Activated CD4-positive, alpha-beta memory T cell treated with anti-CD3 and anti-CD28 coated beads for 36 hours (primary cell): Measurements from ENCODE around the gene KCND2. TPM values are rescaled to one million over a fixed set of nuclear protein-coding genes. Genes with fewer than 3 reads are reported as not detected.

Experiments
- CTCF ChIA-PET: fragments of 350-600 bp; sonication (Branson Sonifier 250); formaldehyde crosslinking; loops from one replicate; lab custom pipeline; 2021; ENCODE audit warnings: antibody characterized with exemption, inconsistent platforms; lab: Charles Lee
- POLR2A ChIA-PET: fragments of 350-600 bp; sonication (Branson Sonifier 250); formaldehyde crosslinking; loops from one replicate; lab custom pipeline; 2021; ENCODE audit warnings: antibody characterized with exemption; lab: Charles Lee
- DNase-seq: peaks from one replicate; pipeline ENCODE4 v3.0.0-alpha.2; 2020
- H3K27ac Mint-ChIP-seq: one replicate; pipeline ENCODE4 v1.8.0; 2021; ENCODE audit warnings: mixed read lengths
- H3K27me3 Mint-ChIP-seq: one replicate; pipeline ENCODE4 v1.8.0; 2021; ENCODE audit warnings: mixed read lengths
- H3K36me3 Mint-ChIP-seq: one replicate; pipeline ENCODE4 v1.8.0; 2021; ENCODE audit warnings: mixed read lengths
- H3K4me1 Mint-ChIP-seq: one replicate; pipeline ENCODE4 v1.8.0; 2021; ENCODE audit warnings: low read depth, mixed read lengths
- H3K4me3 Mint-ChIP-seq: one replicate; pipeline ENCODE4 v1.8.0; 2021; ENCODE audit warnings: mild to moderate bottlenecking, mixed read lengths
- H3K9me3 Mint-ChIP-seq: one replicate; pipeline ENCODE4 v1.8.0; 2021; ENCODE audit warnings: mixed read lengths
- intact Hi-C: fragments of 100-400 bp; cut with micrococcal nuclease; formaldehyde crosslinking; loops from one replicate; pipeline ENCODE4 v1.15.1; 2023
- total RNA-seq, 2 experiments: library from RNA; stranded (reverse); gene quantifications; one replicate each; pipeline ENCODE4 v1.2.3, GENCODE V29; 2021

The KCND2 gene
- total RNA-seq, 2 experiments from 2014 or later = not detected

- Mint-ChIP-seq H3K27me3 (no peaks in the 10 kb centered on the region), H3K4me3 (no peak overlapping the region), H3K4me1 (no peaks in the 10 kb centered on the region), H3K9me3 (peaks cover 7% of the 10 kb centered on the region), H3K27ac (no peak overlapping the region), H3K36me3 (no peaks in the 10 kb centered on the region)
- intact Hi-C loops = no loop called here
- DNase-seq = no peak
- ChIA-PET CTCF (no interaction called here), POLR2A (no interaction called here)
Observed at GRCh38 chr7:120472892-120473291, 199.9 kb downstream of the KCND2 start.

DNA sequence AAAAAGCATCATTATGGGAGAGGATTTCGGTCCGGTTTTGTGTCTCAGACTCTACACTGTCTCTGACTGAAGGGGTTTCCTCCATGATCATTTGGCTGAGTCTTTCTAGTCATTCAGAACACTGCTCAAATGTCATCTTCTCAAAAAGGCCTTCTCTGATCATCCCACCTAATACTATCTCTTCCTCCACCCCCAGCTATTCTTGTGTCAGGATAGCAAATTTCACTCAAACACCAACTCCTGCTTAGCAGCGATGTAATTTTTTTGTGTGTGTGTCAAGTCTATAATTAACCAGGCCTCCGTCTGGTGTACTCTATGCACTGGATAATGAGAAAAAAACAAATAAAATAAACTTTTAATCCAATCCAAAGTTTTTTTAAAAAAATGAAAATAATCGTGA, 200.4 kb downstream of the KCND2 start:
- POLR2A ChIA-PET = no interaction called here
- Mint-ChIP-seq H3K9me3 (peaks cover 7% of the 10 kb centered on the region), H3K27ac (no peak overlapping the region), H3K27me3 (no peaks in the 10 kb centered on the region), H3K4me1 (no peaks in the 10 kb centered on the region), H3K36me3 (no peaks in the 10 kb centered on the region), H3K4me3 (no peak overlapping the region)
- intact Hi-C loops = no loop called here
- no peak for DNase-seq
- CTCF ChIA-PET = no interaction called here

GRCh38 chr7:120475994-120476393, 203.0 kb downstream of the KCND2 start:
- Mint-ChIP-seq H3K36me3 (no peaks in the 10 kb centered on the region), H3K27ac (no peak overlapping the region), H3K4me1 (no peaks in the 10 kb centered on the region), H3K27me3 (no peaks in the 10 kb centered on the region), H3K9me3 (peaks cover 12% of the 10 kb centered on the region), H3K4me3 (no peak overlapping the region)
- intact Hi-C loops = no loop called here
- POLR2A ChIA-PET = no interaction called here
- no peak for DNase-seq
- CTCF ChIA-PET = no interaction called here

GRCh38 chr7:120480472-120480871, 207.5 kb downstream of the KCND2 start:
- Mint-ChIP-seq H3K4me1 (no peaks in the 10 kb centered on the region), H3K27ac (no peak overlapping the region), H3K27me3 (no peaks in the 10 kb centered on the region), H3K4me3 (no peak overlapping the region), H3K36me3 (no peaks in the 10 kb centered on the region), H3K9me3 (peaks cover 9% of the 10 kb centered on the region)
- no peak for DNase-seq
- intact Hi-C loops = no loop called here
- CTCF ChIA-PET = no interaction called here
- POLR2A ChIA-PET = no interaction called here

DNA sequence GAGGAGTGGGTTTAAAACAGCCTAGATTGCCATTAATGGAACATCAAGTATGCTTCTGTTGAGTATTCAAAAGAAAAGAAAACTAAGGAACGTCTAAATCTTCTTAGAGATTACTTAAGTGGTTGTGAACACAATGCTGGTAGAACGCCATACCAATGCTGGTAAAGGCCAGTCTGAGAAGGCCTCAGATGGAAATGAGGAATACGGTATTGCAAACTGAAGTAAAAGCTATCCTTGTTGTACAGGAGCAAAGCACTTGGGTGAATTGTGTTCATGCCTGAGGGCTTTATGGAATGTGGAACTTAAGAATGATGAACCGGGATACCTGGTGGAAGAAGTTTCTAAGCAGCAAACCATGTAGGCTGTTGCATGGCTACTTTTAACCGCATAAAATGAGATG, 208.0 kb downstream of the KCND2 start:
- H3K4me1 Mint-ChIP-seq = no peaks in the 10 kb centered on the region
- no peak overlapping the region for H3K4me3 Mint-ChIP-seq
- intact Hi-C loops = no loop called here
- no peak overlapping the region for H3K27ac Mint-ChIP-seq
- CTCF ChIA-PET = no interaction called here
- POLR2A ChIA-PET = no interaction called here
- no peaks in the 10 kb centered on the region for H3K27me3 Mint-ChIP-seq
- DNase-seq = no peak
- no peaks in the 10 kb centered on the region for H3K36me3 Mint-ChIP-seq
- peaks cover 9% of the 10 kb centered on the region for H3K9me3 Mint-ChIP-seq

GRCh38 chr7:120486164-120486563, 213.2 kb downstream of the KCND2 start:
- CTCF ChIA-PET = no interaction called here
- H3K4me1 Mint-ChIP-seq = no peaks in the 10 kb centered on the region
- H3K36me3 Mint-ChIP-seq = no peaks in the 10 kb centered on the region
- H3K4me3 Mint-ChIP-seq = no peak overlapping the region
- intact Hi-C loops = no loop called here
- DNase-seq = no peak
- POLR2A ChIA-PET = no interaction called here
- no peak overlapping the region for H3K27ac Mint-ChIP-seq
- no peaks in the 10 kb centered on the region for H3K27me3 Mint-ChIP-seq
- peaks cover 3% of the 10 kb centered on the region for H3K9me3 Mint-ChIP-seq

DNA sequence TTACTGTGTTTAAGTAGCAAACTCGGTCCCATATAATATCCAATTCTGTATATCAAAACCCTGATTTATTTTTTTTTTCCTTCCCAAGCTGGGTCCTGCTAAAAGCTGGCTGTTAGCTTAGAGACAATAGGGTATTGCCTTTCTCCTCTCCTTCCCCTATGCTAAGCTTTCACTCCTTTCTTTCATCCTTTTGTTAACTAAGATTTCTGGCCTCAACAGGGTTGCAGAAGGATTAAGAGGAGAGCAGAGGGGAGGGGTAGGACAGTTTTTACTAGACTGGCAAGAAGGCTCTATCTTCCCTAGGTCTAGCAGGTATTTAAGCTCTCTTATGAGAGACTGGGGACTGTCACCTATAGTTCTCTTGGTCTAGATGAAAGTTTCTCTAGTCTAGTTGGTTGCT, 229.2 kb downstream of the KCND2 start:
- Mint-ChIP-seq H3K4me3 (no peak overlapping the region), H3K27me3 (no peaks in the 10 kb centered on the region), H3K27ac (no peak overlapping the region), H3K36me3 (no peaks in the 10 kb centered on the region), H3K4me1 (no peaks in the 10 kb centered on the region), H3K9me3 (no peaks in the 10 kb centered on the region)
- ChIA-PET POLR2A (no interaction called here), CTCF (no interaction called here)
- DNase-seq = no peak
- intact Hi-C loops = no loop called here

DNA sequence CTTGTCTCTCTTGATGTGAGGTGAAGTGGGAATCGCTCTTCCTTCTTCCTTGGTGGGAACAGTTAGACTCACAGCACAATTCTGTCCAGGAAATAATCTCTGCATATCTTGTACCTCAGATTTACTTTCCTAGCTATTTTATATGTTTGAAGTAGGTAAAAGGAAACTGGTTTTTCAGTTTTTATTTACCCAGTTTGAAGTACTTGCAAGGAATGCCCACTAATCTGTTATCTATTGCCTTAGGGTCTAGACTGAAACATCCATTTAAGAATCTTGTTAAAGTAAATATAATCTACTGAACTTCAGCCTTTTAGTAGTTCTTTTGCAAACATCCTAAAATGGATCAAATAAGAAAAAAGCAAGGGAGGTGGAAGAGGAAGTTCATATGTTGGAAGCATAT, 229.8 kb downstream of the KCND2 start:
- Mint-ChIP-seq H3K4me1 (no peaks in the 10 kb centered on the region), H3K4me3 (no peak overlapping the region), H3K36me3 (no peaks in the 10 kb centered on the region), H3K27ac (no peak overlapping the region), H3K9me3 (no peaks in the 10 kb centered on the region), H3K27me3 (no peaks in the 10 kb centered on the region)
- DNase-seq = no peak
- ChIA-PET POLR2A (no interaction called here), CTCF (no interaction called here)
- intact Hi-C loops = no loop called here

GRCh38 chr7:120504386-120504785, 231.4 kb downstream of the KCND2 start:
- H3K4me1 Mint-ChIP-seq = no peaks in the 10 kb centered on the region
- no peak overlapping the region for H3K27ac Mint-ChIP-seq
- ChIA-PET POLR2A (no interaction called here), CTCF (no interaction called here)
- H3K4me3 Mint-ChIP-seq = no peak overlapping the region
- H3K27me3 Mint-ChIP-seq = no peaks in the 10 kb centered on the region
- H3K9me3 Mint-ChIP-seq = no peaks in the 10 kb centered on the region
- H3K36me3 Mint-ChIP-seq = no peaks in the 10 kb centered on the region
- intact Hi-C loops = no loop called here
- DNase-seq = no peak

GRCh38 chr7:120505770-120506169, 232.8 kb downstream of the KCND2 start:
- intact Hi-C loops = no loop called here
- no peak for DNase-seq
- CTCF ChIA-PET = no interaction called here
- Mint-ChIP-seq H3K4me1 (no peaks in the 10 kb centered on the region), H3K4me3 (no peak overlapping the region), H3K36me3 (no peaks in the 10 kb centered on the region), H3K9me3 (no peaks in the 10 kb centered on the region), H3K27me3 (no peaks in the 10 kb centered on the region), H3K27ac (no peak overlapping the region)
- POLR2A ChIA-PET = no interaction called here

GRCh38 chr7:120512701-120513100, 239.7 kb downstream of the KCND2 start:
- no peaks in the 10 kb centered on the region for H3K4me1 Mint-ChIP-seq
- H3K4me3 Mint-ChIP-seq = no peak overlapping the region
- POLR2A ChIA-PET = no interaction called here
- no peak for DNase-seq
- no peaks in the 10 kb centered on the region for H3K27me3 Mint-ChIP-seq
- intact Hi-C loops = no loop called here
- CTCF ChIA-PET = no interaction called here
- no peaks in the 10 kb centered on the region for H3K36me3 Mint-ChIP-seq
- peaks cover 2% of the 10 kb centered on the region for H3K9me3 Mint-ChIP-seq
- H3K27ac Mint-ChIP-seq = no peak overlapping the region

- ChIA-PET CTCF (no interaction called here), POLR2A (no interaction called here)
- H3K36me3 Mint-ChIP-seq = no peaks in the 10 kb centered on the region
- no peak overlapping the region for H3K4me3 Mint-ChIP-seq
- no peaks in the 10 kb centered on the region for H3K4me1 Mint-ChIP-seq
- peaks cover 6% of the 10 kb centered on the region for H3K9me3 Mint-ChIP-seq
- DNase-seq = no peak
- no peaks in the 10 kb centered on the region for H3K27me3 Mint-ChIP-seq
- no peak overlapping the region for H3K27ac Mint-ChIP-seq
- intact Hi-C loops = no loop called here
Observed at GRCh38 chr7:120519224-120519623, 246.2 kb downstream of the KCND2 start.

DNA sequence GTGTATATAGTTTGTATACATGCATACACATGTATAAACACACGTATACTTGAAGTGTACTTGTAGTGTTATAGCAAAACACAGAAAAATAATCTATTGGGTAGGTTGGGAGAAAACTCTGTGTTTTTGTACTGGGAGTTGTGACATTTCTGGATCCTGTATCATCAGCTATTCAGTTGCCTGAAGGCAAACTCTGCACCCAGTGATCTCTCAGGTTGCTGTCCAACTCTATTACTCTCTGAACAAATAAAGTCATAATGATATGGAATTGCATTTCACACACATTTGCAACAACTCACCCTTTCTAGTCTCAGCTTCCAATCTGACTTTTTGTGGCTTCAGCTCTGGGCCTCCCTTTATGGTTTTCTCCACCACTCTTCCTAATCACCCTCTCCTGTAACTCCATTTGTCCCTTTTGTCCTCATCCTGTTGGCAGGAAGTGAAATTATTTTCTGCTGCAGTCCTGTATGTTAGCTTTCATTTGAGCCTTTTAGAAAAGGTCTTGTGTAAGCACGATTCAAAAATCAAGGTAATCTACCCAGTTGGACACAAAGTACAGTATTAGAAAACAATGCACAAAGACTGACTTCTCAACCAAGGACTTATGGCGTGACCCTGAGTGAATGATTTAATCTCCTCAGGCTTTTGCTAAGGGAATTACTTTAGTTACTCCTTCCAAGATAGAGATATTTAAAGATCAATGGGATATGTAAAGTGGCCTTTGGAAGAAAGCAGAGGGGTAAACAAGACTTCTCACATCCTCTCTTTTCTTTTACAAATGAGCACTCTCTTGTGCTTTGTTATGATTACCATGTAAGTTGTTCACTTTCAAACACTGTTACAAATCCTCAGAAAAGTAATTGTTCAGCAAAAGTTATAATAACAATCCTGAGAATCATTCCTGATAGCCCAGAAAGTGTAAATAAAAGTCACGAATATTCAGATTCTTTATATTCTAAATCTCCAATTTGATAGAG, 249.1 kb downstream of the KCND2 start:
- H3K4me3 Mint-ChIP-seq = no peak overlapping the region
- POLR2A ChIA-PET = no interaction called here
- CTCF ChIA-PET = no interaction called here
- intact Hi-C loops = no loop called here
- H3K36me3 Mint-ChIP-seq = no peaks in the 10 kb centered on the region
- no peaks in the 10 kb centered on the region for H3K27me3 Mint-ChIP-seq
- DNase-seq = no peak
- H3K9me3 Mint-ChIP-seq = peaks cover 4% of the 10 kb centered on the region
- H3K4me1 Mint-ChIP-seq = no peaks in the 10 kb centered on the region
- no peak overlapping the region for H3K27ac Mint-ChIP-seq
